GM10266 (cell line): ENCODE measurements around the gene MS4A8.

Source experiments
- DNase-seq: peaks from one replicate; pipeline ENCODE4 v3.0.0; 2012; ENCODE audit errors: extremely low spot score
- TF ChIP-seq, protein P1 (sequence below): IDR thresholded peaks from 2 replicates; pipeline ENCODE4 v1.5.1; 2012; ENCODE audit warnings: mild to moderate bottlenecking, low read depth; ENCODE audit not compliant: control insufficient read depth, insufficient read depth; ENCODE audit errors: missing control alignments

Gene MS4A8

DNA sequence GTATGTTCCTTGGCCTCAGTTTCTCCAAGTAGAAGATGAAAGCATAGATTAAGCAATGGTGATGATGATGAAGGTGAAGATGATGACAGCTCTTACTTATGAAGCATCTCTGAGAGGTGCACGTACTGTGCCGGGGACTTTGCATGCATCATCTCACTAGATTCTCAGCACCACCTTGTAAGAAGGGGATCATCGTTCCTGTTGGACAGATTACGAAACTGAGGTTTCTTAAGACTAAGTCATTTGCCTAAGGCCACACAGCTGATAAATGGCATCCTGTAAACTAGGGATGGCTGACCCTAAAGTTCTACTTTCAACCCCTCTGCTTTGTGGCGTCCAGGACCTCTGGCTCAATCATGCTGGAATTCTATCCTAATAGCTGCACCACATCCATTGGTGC lies 65.9 kb downstream of the MS4A8 start:
- DNase-seq = peak; percentile 38
- TF ChIP-seq, protein P1, sequence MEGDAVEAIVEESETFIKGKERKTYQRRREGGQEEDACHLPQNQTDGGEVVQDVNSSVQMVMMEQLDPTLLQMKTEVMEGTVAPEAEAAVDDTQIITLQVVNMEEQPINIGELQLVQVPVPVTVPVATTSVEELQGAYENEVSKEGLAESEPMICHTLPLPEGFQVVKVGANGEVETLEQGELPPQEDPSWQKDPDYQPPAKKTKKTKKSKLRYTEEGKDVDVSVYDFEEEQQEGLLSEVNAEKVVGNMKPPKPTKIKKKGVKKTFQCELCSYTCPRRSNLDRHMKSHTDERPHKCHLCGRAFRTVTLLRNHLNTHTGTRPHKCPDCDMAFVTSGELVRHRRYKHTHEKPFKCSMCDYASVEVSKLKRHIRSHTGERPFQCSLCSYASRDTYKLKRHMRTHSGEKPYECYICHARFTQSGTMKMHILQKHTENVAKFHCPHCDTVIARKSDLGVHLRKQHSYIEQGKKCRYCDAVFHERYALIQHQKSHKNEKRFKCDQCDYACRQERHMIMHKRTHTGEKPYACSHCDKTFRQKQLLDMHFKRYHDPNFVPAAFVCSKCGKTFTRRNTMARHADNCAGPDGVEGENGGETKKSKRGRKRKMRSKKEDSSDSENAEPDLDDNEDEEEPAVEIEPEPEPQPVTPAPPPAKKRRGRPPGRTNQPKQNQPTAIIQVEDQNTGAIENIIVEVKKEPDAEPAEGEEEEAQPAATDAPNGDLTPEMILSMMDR = no peak
